Lung (tissue), 12 donors: ENCODE results near the gene PDIA2. TPM values are rescaled to one million over a fixed set of nuclear protein-coding genes. Genes with fewer than 3 reads are reported as not detected.

Experiments used
- ATAC-seq: fragments of 200-7000 bp; cut with Tn5 transposase; one replicate; pipeline ENCODE4 v1.9.1; 2020; ENCODE audit warnings: moderate number of reproducible peaks; ENCODE audit not compliant: insufficient read depth, low FRiP score
- DNase-seq, 3 donors: peaks; one replicate each; pipeline ENCODE4 v3.0.0-alpha.2; 2013 to 2017
- H3K27ac ChIP-seq, 2 donors: one replicate each; pipeline ENCODE4 v1.5.1; 2013; ENCODE audit warnings: mild to moderate bottlenecking in 2 of 2, moderate library complexity in 2 of 2, control low read depth in 1 of 2, inconsistent platforms in 1 of 2, low read depth in 1 of 2, low read length in 1 of 2
- H3K27me3 ChIP-seq, 3 donors: one replicate each; pipeline ENCODE4 v1.5.1; 2013; ENCODE audit warnings: low read length in 2 of 3; ENCODE audit not compliant: control insufficient read depth in 3 of 3, insufficient read depth in 3 of 3
- H3K36me3 ChIP-seq, 4 donors: one replicate each; pipeline ENCODE4 v1.5.1; 2013; ENCODE audit warnings: low read length in 4 of 4, mild to moderate bottlenecking in 1 of 4, moderate library complexity in 1 of 4; ENCODE audit not compliant: control insufficient read depth in 4 of 4, insufficient read depth in 4 of 4
- H3K4me1 ChIP-seq, 5 donors: one replicate each; pipeline ENCODE4 v1.5.1; 2013; ENCODE audit warnings: low read length in 5 of 5, mild to moderate bottlenecking in 2 of 5, moderate library complexity in 1 of 5; ENCODE audit not compliant: control insufficient read depth in 5 of 5, insufficient read depth in 5 of 5
- H3K4me3 ChIP-seq: one replicate; pipeline ENCODE4 v1.5.1; 2013; ENCODE audit warnings: mild to moderate bottlenecking, control low read depth, moderate library complexity
- H3K9ac ChIP-seq, 2 donors: one replicate each; pipeline ENCODE4 v1.5.1; 2013; ENCODE audit warnings: low read length in 2 of 2, control low read depth in 1 of 2; ENCODE audit not compliant: insufficient read depth in 1 of 2
- H3K9me3 ChIP-seq, 4 donors: one replicate each; pipeline ENCODE4 v1.5.1; 2013; ENCODE audit warnings: low read length in 3 of 4, mild to moderate bottlenecking in 1 of 4, moderate library complexity in 1 of 4; ENCODE audit not compliant: control insufficient read depth in 4 of 4, insufficient read depth in 3 of 4
- WGBS, 2 donors: extraction: QIAGEN DNeasy Blood & Tissue Kit; methylation state at CpG; one replicate each; pipeline ENCODE4 v1.1.7; 2013; 5-methylcytosine and 5-hydroxymethylcytosine counted together
- polyA plus RNA-seq, 2 donors: library from polyadenylated mRNA; stranded (reverse); fragments of 200-250 nt; gene quantifications; one replicate each; pipeline ENCODE4 v1.2.1, GENCODE V29; 2013
- total RNA-seq, 2 donors: library from RNA; depleted of rRNA in 1 of 2; stranded (reverse); fragments of >200 nt in 1 of 2; gene quantifications; one replicate each; pipeline ENCODE4 v1.2.1, GENCODE V29; 2014 to 2021
- TF ChIP-seq, protein P1 (sequence below): IDR thresholded peaks from 2 replicates; pipeline ENCODE4 v1.5.1; 2012; ENCODE audit warnings: mild to moderate bottlenecking; ENCODE audit errors: control extremely low read depth, extremely low read depth
- donor health status: control.
- donor health status: control.
- donor health status: Bipolar disorder and iron deficiency.
- donor health status: healthy.
- donor health status: DM: yes; HTN: yes; CAD: no.

The PDIA2 gene
- total and polyA plus RNA-seq, 4 donors, result 0.19 to 0.65 (median 0.24) TPM

DNA sequence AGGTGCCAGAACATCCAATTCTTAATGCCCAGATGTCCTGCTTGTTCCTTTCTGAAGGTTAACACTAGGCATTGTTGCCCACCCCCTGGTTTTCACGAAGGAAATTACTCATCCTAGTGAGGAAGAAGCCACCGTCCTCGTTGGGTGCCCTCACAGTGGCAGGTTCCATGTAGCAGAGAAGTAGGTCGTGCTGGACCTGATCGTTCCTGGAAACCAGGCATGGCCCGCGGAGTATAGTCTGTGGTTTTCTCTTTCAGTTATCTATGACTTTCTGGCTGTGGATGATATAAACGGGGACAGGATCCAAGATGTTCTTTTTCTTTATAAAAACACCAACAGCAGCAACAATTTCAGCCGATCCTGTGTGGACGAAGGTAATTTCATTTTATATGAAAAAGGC is 23.7 kb upstream of the PDIA2 start:
- H3K9me3 ChIP-seq, result no peaks in the 10 kb centered on the region
- no peaks in the 10 kb centered on the region for H3K27me3 ChIP-seq
- WGBS, 2 donors, result 62 to 75% methylated on average over 10 of the region's 10 CpGs
- no peak overlapping the region for H3K9ac ChIP-seq
- TF ChIP-seq, protein P1, sequence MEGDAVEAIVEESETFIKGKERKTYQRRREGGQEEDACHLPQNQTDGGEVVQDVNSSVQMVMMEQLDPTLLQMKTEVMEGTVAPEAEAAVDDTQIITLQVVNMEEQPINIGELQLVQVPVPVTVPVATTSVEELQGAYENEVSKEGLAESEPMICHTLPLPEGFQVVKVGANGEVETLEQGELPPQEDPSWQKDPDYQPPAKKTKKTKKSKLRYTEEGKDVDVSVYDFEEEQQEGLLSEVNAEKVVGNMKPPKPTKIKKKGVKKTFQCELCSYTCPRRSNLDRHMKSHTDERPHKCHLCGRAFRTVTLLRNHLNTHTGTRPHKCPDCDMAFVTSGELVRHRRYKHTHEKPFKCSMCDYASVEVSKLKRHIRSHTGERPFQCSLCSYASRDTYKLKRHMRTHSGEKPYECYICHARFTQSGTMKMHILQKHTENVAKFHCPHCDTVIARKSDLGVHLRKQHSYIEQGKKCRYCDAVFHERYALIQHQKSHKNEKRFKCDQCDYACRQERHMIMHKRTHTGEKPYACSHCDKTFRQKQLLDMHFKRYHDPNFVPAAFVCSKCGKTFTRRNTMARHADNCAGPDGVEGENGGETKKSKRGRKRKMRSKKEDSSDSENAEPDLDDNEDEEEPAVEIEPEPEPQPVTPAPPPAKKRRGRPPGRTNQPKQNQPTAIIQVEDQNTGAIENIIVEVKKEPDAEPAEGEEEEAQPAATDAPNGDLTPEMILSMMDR, result no peak
- no peak overlapping the region for H3K4me3 ChIP-seq
- H3K36me3 ChIP-seq, result peaks cover 5 to 42% (median 14%) of the 10 kb centered on the region in 4 donors
- ATAC-seq, result no peak
- no peaks in the 10 kb centered on the region for H3K4me1 ChIP-seq
- no peak overlapping the region for H3K27ac ChIP-seq
- no peak for DNase-seq

DNA sequence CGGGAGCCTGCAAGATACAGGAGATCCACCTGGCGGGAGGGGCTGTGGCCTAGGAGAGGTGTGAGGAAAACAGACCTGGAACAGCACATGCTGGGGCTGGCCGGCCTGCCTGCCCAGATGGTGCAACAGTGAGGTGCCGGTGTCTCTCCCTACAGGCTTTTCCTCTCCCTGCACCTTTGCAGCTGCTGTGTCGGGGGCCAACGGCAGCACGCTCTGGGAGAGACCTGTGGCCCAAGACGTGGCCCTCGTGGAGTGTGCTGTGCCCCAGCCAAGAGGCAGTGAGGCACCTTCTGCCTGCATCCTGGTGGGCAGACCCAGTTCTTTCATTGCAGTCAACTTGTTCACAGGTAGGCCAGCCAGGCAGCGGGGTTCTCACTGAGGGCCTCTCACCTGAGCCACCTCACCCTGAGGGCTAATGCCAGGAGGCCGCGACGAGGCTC is 23.1 kb upstream of the PDIA2 start:
- peaks cover 5 to 48% (median 15%) of the 10 kb centered on the region in 4 donors for H3K36me3 ChIP-seq
- 89 to 92% methylated on average over 13 of the region's 13 CpGs for WGBS, 2 donors

DNA sequence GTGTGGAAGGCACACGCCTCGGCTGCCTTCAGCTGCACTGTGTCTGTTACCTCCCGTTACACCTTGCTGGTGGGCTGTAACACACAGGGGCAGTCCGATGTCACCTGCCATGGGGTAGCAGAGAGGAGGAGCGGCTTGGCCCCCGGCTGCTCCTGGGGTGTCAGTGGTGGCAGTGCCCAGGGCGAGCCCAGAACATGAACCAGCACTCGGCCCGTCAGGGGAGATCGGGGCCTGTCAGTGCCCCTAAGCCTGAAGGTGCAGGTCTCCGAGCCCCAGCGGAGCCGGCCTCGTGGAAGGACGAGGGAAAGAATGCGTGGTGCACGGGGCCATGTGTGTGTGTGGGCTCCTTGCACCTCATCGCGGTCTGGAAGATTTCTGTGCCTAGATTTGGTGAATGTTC is 22.6 kb upstream of the PDIA2 start:
- no peak for ATAC-seq
- DNase-seq, result no peak
- Histone ChIP-seq H3K36me3 (peaks cover 3 to 51% (median 16%) of the 10 kb centered on the region in 4 donors), H3K4me3 (no peak overlapping the region), H3K4me1 (no peaks in the 10 kb centered on the region), H3K9me3 (no peaks in the 10 kb centered on the region), H3K27ac (no peak overlapping the region), H3K27me3 (no peaks in the 10 kb centered on the region), H3K9ac (no peak overlapping the region)
- TF ChIP-seq, protein P1, result no peak
- 95 to 97% methylated on average over 19 of the region's 19 CpGs for WGBS, 2 donors

More for the DNA sequence above, 23.1 kb upstream of the PDIA2 start:
- H3K27me3 ChIP-seq, result no peaks in the 10 kb centered on the region
- TF ChIP-seq, protein P1, result no peak
- no peaks in the 10 kb centered on the region for H3K4me1 ChIP-seq
- no peak overlapping the region for H3K9ac ChIP-seq
- no peaks in the 10 kb centered on the region for H3K9me3 ChIP-seq
- H3K27ac ChIP-seq, result no peak overlapping the region
- H3K4me3 ChIP-seq, result no peak overlapping the region
- no peak for ATAC-seq
- no peak for DNase-seq
